ENCODE measurements around the gene SHB. TPM values are rescaled to one million over a fixed set of nuclear protein-coding genes. Genes with fewer than 3 reads are reported as not detected.

SHB gene
- total and polyA plus RNA-seq, 2 of the 8 experiments (the other 6 are each of a cell fraction or from before 2014, with no cell fraction given), result 4.1 to 12.6 TPM

DNA sequence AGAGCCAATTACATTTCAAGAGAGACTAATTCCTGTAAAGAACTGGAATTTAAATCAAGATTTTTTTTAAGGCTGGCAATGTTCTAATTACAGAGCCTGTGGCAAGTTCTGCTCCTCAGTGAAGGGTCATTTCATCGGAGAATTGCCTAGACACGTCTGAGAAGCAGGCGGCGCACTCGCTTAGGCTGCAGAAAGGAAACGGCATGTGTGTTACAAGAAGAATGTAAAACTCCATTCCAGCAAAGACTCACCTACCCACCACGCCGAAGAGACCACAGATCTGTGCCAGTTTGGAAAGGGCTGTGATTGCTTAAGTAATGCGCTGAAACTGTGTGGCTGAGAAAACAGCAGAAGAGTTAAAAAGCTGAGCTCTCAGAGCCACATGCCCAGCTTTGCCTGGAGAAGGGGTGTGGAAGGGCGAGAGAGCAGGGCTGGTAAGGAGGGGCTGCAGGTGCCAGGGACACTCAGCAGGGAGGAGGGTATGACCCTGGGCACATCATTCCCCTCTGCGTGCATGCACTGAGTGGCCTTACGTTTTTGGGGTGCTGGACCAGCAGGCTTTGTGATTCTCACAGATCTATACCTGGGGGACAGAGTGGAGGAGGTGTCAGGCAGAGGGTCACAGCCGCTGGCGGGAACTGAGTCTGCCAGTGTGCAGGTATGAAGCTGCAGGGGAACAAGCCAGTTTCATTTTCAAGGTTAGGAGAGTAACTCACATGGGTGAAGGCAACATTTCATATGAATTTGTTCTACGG lies 147.3 kb downstream of the SHB start (continued):
- TF ChIP-seq, protein P1, sequence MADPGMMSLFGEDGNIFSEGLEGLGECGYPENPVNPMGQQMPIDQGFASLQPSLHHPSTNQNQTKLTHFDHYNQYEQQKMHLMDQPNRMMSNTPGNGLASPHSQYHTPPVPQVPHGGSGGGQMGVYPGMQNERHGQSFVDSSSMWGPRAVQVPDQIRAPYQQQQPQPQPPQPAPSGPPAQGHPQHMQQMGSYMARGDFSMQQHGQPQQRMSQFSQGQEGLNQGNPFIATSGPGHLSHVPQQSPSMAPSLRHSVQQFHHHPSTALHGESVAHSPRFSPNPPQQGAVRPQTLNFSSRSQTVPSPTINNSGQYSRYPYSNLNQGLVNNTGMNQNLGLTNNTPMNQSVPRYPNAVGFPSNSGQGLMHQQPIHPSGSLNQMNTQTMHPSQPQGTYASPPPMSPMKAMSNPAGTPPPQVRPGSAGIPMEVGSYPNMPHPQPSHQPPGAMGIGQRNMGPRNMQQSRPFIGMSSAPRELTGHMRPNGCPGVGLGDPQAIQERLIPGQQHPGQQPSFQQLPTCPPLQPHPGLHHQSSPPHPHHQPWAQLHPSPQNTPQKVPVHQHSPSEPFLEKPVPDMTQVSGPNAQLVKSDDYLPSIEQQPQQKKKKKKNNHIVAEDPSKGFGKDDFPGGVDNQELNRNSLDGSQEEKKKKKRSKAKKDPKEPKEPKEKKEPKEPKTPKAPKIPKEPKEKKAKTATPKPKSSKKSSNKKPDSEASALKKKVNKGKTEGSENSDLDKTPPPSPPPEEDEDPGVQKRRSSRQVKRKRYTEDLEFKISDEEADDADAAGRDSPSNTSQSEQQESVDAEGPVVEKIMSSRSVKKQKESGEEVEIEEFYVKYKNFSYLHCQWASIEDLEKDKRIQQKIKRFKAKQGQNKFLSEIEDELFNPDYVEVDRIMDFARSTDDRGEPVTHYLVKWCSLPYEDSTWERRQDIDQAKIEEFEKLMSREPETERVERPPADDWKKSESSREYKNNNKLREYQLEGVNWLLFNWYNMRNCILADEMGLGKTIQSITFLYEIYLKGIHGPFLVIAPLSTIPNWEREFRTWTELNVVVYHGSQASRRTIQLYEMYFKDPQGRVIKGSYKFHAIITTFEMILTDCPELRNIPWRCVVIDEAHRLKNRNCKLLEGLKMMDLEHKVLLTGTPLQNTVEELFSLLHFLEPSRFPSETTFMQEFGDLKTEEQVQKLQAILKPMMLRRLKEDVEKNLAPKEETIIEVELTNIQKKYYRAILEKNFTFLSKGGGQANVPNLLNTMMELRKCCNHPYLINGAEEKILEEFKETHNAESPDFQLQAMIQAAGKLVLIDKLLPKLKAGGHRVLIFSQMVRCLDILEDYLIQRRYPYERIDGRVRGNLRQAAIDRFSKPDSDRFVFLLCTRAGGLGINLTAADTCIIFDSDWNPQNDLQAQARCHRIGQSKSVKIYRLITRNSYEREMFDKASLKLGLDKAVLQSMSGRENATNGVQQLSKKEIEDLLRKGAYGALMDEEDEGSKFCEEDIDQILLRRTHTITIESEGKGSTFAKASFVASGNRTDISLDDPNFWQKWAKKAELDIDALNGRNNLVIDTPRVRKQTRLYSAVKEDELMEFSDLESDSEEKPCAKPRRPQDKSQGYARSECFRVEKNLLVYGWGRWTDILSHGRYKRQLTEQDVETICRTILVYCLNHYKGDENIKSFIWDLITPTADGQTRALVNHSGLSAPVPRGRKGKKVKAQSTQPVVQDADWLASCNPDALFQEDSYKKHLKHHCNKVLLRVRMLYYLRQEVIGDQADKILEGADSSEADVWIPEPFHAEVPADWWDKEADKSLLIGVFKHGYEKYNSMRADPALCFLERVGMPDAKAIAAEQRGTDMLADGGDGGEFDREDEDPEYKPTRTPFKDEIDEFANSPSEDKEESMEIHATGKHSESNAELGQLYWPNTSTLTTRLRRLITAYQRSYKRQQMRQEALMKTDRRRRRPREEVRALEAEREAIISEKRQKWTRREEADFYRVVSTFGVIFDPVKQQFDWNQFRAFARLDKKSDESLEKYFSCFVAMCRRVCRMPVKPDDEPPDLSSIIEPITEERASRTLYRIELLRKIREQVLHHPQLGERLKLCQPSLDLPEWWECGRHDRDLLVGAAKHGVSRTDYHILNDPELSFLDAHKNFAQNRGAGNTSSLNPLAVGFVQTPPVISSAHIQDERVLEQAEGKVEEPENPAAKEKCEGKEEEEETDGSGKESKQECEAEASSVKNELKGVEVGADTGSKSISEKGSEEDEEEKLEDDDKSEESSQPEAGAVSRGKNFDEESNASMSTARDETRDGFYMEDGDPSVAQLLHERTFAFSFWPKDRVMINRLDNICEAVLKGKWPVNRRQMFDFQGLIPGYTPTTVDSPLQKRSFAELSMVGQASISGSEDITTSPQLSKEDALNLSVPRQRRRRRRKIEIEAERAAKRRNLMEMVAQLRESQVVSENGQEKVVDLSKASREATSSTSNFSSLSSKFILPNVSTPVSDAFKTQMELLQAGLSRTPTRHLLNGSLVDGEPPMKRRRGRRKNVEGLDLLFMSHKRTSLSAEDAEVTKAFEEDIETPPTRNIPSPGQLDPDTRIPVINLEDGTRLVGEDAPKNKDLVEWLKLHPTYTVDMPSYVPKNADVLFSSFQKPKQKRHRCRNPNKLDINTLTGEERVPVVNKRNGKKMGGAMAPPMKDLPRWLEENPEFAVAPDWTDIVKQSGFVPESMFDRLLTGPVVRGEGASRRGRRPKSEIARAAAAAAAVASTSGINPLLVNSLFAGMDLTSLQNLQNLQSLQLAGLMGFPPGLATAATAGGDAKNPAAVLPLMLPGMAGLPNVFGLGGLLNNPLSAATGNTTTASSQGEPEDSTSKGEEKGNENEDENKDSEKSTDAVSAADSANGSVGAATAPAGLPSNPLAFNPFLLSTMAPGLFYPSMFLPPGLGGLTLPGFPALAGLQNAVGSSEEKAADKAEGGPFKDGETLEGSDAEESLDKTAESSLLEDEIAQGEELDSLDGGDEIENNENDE (IDR thresholded peaks at IDR 0.05; ENCODE audit: insufficient replicate concordance, low read length), result no peak
- no peak for TF ChIP-seq MAFK (IDR thresholded peaks at IDR 0.05; ENCODE audit: low read depth, low read length)
- no peak for TF ChIP-seq TAF1 (IDR thresholded peaks at IDR 0.05; ENCODE audit: low read depth, low read length)
- TF ChIP-seq YY1 (IDR thresholded peaks at IDR 0.05; ENCODE audit: low read depth, low read length), result no peak
- TF ChIP-seq, protein P2, sequence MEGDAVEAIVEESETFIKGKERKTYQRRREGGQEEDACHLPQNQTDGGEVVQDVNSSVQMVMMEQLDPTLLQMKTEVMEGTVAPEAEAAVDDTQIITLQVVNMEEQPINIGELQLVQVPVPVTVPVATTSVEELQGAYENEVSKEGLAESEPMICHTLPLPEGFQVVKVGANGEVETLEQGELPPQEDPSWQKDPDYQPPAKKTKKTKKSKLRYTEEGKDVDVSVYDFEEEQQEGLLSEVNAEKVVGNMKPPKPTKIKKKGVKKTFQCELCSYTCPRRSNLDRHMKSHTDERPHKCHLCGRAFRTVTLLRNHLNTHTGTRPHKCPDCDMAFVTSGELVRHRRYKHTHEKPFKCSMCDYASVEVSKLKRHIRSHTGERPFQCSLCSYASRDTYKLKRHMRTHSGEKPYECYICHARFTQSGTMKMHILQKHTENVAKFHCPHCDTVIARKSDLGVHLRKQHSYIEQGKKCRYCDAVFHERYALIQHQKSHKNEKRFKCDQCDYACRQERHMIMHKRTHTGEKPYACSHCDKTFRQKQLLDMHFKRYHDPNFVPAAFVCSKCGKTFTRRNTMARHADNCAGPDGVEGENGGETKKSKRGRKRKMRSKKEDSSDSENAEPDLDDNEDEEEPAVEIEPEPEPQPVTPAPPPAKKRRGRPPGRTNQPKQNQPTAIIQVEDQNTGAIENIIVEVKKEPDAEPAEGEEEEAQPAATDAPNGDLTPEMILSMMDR (IDR thresholded peaks at IDR 0.05; ENCODE audit: control extremely low read depth in 1 of 3, insufficient read depth in 1 of 3, low read depth in 1 of 3, low read length in 3 of 3), result no peak
- TF ChIP-seq RAD21 (IDR thresholded peaks at IDR 0.05 in 1 of 2, conservative IDR thresholded peaks at IDR 0.05 in 1 of 2; ENCODE audit: low read depth in 2 of 2, low read length in 2 of 2), result no peak
- TF ChIP-seq CEBPB (IDR thresholded peaks at IDR 0.05; ENCODE audit: low read depth, low read length), result no peak
